ENCODE results near the gene GAS7. TPM values are rescaled to one million over a fixed set of nuclear protein-coding genes. Genes with fewer than 3 reads are reported as not detected.

Gene GAS7
- total RNA-seq, 1 experiment from 2014 or later, result 12.3 TPM

DNA sequence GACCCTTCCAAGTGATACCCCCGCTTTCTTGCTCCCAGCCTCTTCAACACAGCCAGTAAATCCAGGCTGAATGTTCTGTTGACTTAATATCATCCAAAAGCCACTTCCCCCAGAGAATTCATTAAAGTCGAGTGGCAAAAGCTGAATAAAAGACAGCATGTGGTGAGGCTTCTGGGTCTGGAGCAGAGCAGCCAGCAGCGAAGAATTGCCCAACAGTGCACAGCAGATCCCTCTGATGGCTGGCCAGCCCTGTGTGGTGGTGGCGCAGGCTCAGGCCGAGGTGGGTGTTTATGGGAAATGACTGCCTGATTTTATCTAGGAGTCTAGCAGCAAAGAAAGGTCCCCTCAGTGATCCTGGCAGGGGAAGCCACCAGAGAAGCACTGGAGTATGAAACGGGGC is 263.0 kb downstream of the GAS7 start (continued):
- TF ChIP-seq, protein P1, sequence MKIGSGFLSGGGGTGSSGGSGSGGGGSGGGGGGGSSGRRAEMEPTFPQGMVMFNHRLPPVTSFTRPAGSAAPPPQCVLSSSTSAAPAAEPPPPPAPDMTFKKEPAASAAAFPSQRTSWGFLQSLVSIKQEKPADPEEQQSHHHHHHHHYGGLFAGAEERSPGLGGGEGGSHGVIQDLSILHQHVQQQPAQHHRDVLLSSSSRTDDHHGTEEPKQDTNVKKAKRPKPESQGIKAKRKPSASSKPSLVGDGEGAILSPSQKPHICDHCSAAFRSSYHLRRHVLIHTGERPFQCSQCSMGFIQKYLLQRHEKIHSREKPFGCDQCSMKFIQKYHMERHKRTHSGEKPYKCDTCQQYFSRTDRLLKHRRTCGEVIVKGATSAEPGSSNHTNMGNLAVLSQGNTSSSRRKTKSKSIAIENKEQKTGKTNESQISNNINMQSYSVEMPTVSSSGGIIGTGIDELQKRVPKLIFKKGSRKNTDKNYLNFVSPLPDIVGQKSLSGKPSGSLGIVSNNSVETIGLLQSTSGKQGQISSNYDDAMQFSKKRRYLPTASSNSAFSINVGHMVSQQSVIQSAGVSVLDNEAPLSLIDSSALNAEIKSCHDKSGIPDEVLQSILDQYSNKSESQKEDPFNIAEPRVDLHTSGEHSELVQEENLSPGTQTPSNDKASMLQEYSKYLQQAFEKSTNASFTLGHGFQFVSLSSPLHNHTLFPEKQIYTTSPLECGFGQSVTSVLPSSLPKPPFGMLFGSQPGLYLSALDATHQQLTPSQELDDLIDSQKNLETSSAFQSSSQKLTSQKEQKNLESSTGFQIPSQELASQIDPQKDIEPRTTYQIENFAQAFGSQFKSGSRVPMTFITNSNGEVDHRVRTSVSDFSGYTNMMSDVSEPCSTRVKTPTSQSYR (CRISPR knock-in tag; IDR thresholded peaks at IDR 0.05), result no peak

DNA sequence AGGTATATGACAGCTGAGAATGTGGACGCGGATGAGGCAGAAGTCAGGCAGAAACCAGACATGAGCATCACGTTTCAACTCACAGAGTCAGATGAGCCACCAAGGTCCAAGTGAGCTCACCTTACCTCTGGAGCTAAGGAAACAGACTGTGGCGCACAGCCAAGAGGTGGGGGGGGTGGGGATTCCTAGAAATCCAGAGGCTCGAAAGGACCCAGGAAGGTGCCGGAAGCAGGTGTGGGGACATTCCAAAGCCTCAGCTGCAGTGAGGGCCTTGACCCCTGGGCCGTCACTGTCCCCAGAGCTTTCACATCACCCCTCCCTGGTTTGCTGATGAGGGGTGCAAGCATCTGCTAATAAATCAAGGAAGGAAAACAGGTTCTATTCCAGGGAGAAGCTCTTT is 264.1 kb downstream of the GAS7 start:
- Mint-ChIP-seq H3K9me3 (peaks cover 10% of the 10 kb centered on the region; the same call in 1 of the 2 replicates), H3K27ac (no peak overlapping the region), H3K4me1 (0 out of 2 replicates have a peak, but pooled peaks cover 3% of the 10 kb centered on the region), H3K4me3 (no peak overlapping the region), H3K27me3 (ENCODE audit: low read depth) (no peaks in the 10 kb centered on the region), H3K36me3 (peaks cover 5% of the 10 kb centered on the region; the same call in 1 of the 2 replicates)
- DNase-seq (ENCODE audit: low spot score) (no peak), ATAC-seq (no peak)
- no peak for TF ChIP-seq ZNF416 (CRISPR knock-in tag; IDR thresholded peaks at IDR 0.05)
- TF ChIP-seq MYBL2 (CRISPR knock-in tag; IDR thresholded peaks at IDR 0.05), result no peak
- no peak for TF ChIP-seq ATF2 (CRISPR knock-in tag; IDR thresholded peaks at IDR 0.05; ENCODE audit: borderline replicate concordance, low read depth)
- TF ChIP-seq ATF1 (CRISPR knock-in tag; IDR thresholded peaks at IDR 0.05), result no peak
- TF ChIP-seq, protein P2, sequence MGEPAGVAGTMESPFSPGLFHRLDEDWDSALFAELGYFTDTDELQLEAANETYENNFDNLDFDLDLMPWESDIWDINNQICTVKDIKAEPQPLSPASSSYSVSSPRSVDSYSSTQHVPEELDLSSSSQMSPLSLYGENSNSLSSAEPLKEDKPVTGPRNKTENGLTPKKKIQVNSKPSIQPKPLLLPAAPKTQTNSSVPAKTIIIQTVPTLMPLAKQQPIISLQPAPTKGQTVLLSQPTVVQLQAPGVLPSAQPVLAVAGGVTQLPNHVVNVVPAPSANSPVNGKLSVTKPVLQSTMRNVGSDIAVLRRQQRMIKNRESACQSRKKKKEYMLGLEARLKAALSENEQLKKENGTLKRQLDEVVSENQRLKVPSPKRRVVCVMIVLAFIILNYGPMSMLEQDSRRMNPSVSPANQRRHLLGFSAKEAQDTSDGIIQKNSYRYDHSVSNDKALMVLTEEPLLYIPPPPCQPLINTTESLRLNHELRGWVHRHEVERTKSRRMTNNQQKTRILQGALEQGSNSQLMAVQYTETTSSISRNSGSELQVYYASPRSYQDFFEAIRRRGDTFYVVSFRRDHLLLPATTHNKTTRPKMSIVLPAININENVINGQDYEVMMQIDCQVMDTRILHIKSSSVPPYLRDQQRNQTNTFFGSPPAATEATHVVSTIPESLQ (CRISPR knock-in tag; IDR thresholded peaks at IDR 0.05), result no peak
- no peak for TF ChIP-seq CREM (CRISPR knock-in tag; IDR thresholded peaks at IDR 0.05)
- TF ChIP-seq, protein P3, sequence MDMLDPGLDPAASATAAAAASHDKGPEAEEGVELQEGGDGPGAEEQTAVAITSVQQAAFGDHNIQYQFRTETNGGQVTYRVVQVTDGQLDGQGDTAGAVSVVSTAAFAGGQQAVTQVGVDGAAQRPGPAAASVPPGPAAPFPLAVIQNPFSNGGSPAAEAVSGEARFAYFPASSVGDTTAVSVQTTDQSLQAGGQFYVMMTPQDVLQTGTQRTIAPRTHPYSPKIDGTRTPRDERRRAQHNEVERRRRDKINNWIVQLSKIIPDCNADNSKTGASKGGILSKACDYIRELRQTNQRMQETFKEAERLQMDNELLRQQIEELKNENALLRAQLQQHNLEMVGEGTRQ (CRISPR knock-in tag; IDR thresholded peaks at IDR 0.05), result no peak
- TF ChIP-seq, protein P4, sequence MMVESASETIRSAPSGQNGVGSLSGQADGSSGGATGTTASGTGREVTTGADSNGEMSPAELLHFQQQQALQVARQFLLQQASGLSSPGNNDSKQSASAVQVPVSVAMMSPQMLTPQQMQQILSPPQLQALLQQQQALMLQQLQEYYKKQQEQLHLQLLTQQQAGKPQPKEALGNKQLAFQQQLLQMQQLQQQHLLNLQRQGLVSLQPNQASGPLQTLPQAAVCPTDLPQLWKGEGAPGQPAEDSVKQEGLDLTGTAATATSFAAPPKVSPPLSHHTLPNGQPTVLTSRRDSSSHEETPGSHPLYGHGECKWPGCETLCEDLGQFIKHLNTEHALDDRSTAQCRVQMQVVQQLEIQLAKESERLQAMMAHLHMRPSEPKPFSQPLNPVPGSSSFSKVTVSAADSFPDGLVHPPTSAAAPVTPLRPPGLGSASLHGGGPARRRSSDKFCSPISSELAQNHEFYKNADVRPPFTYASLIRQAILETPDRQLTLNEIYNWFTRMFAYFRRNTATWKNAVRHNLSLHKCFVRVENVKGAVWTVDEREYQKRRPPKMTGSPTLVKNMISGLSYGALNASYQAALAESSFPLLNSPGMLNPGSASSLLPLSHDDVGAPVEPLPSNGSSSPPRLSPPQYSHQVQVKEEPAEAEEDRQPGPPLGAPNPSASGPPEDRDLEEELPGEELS (CRISPR knock-in tag; IDR thresholded peaks at IDR 0.05), result no peak
- TF ChIP-seq ZNF138 (CRISPR knock-in tag; conservative IDR thresholded peaks at IDR 0.05), result no peak
- no peak for TF ChIP-seq ZNF317 (CRISPR knock-in tag; IDR thresholded peaks at IDR 0.05; ENCODE audit: borderline replicate concordance, low read depth)
- TF ChIP-seq, protein P1 (CRISPR knock-in tag; IDR thresholded peaks at IDR 0.05), result no peak
- no peak for TF ChIP-seq ZNF396 (CRISPR knock-in tag; IDR thresholded peaks at IDR 0.05; ENCODE audit: borderline replicate concordance)
- TF ChIP-seq JUN (CRISPR knock-in tag; IDR thresholded peaks at IDR 0.05), result no peak
- no peak for TF ChIP-seq TCF7 (CRISPR knock-in tag; IDR thresholded peaks at IDR 0.05; ENCODE audit: low read depth)
- TF ChIP-seq ZNF232 (CRISPR knock-in tag; IDR thresholded peaks at IDR 0.05), result no peak
- TF ChIP-seq MAX (CRISPR knock-in tag; IDR thresholded peaks at IDR 0.05), result no peak
- no peak for TF ChIP-seq USF1 (CRISPR knock-in tag; IDR thresholded peaks at IDR 0.05)
- TF ChIP-seq, protein P5, sequence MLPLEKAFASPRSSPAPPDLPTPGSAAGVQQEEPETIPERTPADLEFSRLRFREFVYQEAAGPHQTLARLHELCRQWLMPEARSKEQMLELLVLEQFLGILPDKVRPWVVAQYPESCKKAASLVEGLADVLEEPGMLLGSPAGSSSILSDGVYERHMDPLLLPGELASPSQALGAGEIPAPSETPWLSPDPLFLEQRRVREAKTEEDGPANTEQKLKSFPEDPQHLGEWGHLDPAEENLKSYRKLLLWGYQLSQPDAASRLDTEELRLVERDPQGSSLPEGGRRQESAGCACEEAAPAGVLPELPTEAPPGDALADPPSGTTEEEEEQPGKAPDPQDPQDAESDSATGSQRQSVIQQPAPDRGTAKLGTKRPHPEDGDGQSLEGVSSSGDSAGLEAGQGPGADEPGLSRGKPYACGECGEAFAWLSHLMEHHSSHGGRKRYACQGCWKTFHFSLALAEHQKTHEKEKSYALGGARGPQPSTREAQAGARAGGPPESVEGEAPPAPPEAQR (CRISPR knock-in tag; IDR thresholded peaks at IDR 0.05), result no peak
- CTCF ChIA-PET, result interaction anchor here (0.8 to 1.9 kb wide), 5 partner anchors 10 to 48 kb away, joined by 3 to 7 read pairs (median 6); partner anchors contain the start of gene RCVRN
- POLR2A ChIA-PET, result no interaction called here

Measured in WTC11 (cell line).